Duodenal mucosa (tissue), 2 donors: ENCODE results near the gene ADD1.
"Not testable (repeated sequence)": the region's sequence is repeated elsewhere in the genome, so short reads cannot be mapped to it uniquely, and the experiment has no call there.

Experiments used
- H3K27ac ChIP-seq: one replicate; pipeline ENCODE4 v1.7.0; 2013; ENCODE audit warnings: low read depth, low read length
- H3K27me3 ChIP-seq, 2 donors: one replicate each; pipeline ENCODE4 v1.7.0; 2013; ENCODE audit warnings: low read length in 2 of 2, control low read depth in 1 of 2; ENCODE audit not compliant: insufficient read depth in 2 of 2, control insufficient read depth in 1 of 2
- H3K36me3 ChIP-seq, 2 donors: one replicate each; pipeline ENCODE4 v1.7.0; 2013; ENCODE audit warnings: low read length in 2 of 2, control low read depth in 1 of 2; ENCODE audit not compliant: insufficient read depth in 2 of 2, control insufficient read depth in 1 of 2
- H3K4me1 ChIP-seq, 2 donors: one replicate each; pipeline ENCODE4 v1.7.0; 2013; ENCODE audit warnings: low read length in 2 of 2, control low read depth in 1 of 2; ENCODE audit not compliant: insufficient read depth in 2 of 2, control insufficient read depth in 1 of 2
- H3K4me3 ChIP-seq, 2 donors: one replicate each; pipeline ENCODE4 v1.7.0; 2013; ENCODE audit warnings: low read length in 2 of 2, low read depth in 1 of 2
- H3K9ac ChIP-seq, 2 donors: one replicate each; pipeline ENCODE4 v1.7.0; 2013; ENCODE audit warnings: low read length in 2 of 2, low read depth in 1 of 2
- H3K9me3 ChIP-seq, 2 donors: one replicate each; pipeline ENCODE4 v1.7.0; 2013; ENCODE audit warnings: low read length in 2 of 2, control low read depth in 1 of 2; ENCODE audit not compliant: control insufficient read depth in 1 of 2

ADD1 gene

DNA sequence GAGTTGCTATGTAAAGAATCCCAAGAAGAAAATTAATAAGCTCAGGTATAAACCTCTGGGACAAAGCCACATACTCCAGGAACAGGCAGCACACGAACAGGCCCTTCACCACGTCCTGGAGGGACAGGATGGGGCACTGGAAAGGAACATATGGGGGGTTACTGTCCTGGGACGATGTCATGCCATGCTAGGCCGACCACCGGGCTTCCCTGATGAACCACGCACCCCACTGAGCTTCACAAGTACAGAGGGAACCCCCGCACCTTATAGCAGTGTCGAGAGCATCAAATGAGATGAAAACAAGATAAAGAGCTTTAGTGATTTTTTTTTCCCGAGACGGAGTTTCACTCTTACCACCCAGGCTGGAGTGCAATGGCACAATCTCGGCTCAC, 100.4 kb downstream of the ADD1 start:
- no peak overlapping the region for H3K27ac ChIP-seq
- no peak overlapping the region for H3K9ac ChIP-seq
- H3K4me1 ChIP-seq = peaks cover 9 to 19% of the 10 kb centered on the region in 2 donors
- H3K4me3 ChIP-seq = no peak overlapping the region
- H3K9me3 ChIP-seq = no peaks in the 10 kb centered on the region
- peaks cover 53 to 95% of the 10 kb centered on the region in 2 donors for H3K36me3 ChIP-seq
- no peaks in the 10 kb centered on the region for H3K27me3 ChIP-seq

DNA sequence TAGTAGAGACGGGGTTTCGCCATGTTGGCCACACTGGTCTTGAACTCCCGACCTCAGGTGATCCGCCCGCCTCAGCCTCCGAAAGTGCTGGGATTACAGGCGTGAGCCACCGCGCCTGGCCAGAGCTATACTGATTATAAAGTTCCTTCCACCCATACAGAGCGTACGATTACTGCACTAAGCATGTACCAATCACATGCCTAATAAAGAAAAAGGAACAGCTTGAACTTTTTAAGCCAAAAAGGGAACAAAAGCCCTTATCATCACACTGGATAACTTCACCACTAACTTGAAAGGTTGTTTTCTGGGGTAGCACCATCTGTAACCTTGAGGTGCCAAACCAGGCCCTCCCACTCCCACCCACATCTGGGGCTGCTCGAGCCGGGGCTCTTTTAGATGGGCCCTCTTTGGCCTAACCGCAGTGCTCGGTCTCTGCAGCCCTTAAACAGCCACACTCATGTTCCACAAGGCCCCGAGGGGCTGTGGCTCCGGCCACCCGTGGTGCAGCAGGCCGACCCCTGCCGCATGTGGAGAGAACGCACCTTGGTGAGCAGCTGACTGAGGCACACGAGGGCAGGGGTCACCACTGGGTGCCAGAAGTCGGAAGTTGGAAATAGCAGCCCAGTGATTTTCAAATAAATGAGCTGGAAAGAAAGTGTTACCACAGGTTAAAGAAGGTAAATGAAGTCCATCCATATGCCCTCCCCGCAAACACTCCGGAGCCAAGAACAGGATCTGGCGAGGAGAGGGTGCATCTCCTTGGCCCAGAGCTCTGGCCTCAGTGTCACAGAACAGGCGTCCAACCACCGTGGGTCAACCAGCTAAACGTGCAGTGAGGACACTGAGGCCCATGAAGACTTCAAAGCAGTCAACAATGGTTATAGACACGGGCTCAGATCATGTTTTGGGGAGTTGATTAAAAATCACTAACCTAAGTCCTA, 101.2 kb downstream of the ADD1 start:
- Histone ChIP-seq H3K36me3 (peaks cover 53 to 95% of the 10 kb centered on the region in 2 donors), H3K4me1 (peaks cover 9 to 19% of the 10 kb centered on the region in 2 donors), H3K27me3 (no peaks in the 10 kb centered on the region), H3K27ac (no peak overlapping the region), H3K4me3 (no peak overlapping the region), H3K9me3 (no peaks in the 10 kb centered on the region), H3K9ac (no peak overlapping the region)

DNA sequence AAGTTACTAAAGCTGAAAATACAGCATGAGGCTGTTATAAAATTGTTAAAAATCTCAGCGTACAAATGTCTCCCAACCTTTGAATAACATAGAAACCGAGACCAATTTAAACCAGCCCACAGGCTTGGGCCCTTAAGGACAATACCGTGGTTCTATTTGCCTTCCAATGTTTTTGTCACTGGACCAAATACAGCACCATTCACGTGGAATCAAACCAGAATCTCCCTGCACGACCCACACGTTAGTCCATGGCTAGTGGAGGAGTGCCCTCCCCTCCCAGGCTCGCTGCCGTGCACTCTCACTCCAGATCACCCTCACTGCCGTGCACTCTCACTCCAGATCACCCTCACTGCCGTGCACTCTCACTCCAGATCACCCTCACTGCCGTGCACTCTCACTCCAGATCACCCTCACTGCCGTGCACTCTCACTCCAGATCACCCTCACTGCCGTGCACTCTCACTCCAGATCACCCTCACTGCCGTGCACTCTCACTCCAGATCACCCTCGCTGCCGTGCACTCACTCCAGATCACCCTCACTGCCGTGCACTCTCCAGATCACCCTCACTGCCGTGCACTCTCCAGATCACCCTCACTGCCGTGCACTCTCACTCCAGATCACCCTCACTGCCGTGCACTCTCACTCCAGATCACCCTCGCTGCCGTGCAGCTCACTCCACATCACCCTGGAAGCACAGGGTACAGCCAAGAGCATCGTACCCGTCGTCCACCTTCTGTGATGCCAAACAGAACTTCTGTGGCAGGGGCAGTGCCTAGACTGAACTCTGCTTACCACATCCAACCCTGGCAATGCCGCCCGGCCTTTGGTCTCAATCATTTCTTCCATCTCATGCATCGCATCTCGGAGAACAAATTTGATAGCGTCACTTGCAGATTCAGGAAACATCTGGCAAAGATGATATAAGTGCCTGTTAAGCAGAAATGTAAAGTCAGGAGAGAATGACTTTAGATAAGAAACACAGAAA, 102.3 kb downstream of the ADD1 start:
- H3K9ac ChIP-seq, H3K4me3 ChIP-seq, H3K27ac ChIP-seq, H3K27me3 ChIP-seq, H3K9me3 ChIP-seq: not testable (repeated sequence)
- peaks cover 9 to 19% of the 10 kb centered on the region in 2 donors for H3K4me1 ChIP-seq
- H3K36me3 ChIP-seq = peaks cover 55 to 95% of the 10 kb centered on the region in 2 donors

DNA sequence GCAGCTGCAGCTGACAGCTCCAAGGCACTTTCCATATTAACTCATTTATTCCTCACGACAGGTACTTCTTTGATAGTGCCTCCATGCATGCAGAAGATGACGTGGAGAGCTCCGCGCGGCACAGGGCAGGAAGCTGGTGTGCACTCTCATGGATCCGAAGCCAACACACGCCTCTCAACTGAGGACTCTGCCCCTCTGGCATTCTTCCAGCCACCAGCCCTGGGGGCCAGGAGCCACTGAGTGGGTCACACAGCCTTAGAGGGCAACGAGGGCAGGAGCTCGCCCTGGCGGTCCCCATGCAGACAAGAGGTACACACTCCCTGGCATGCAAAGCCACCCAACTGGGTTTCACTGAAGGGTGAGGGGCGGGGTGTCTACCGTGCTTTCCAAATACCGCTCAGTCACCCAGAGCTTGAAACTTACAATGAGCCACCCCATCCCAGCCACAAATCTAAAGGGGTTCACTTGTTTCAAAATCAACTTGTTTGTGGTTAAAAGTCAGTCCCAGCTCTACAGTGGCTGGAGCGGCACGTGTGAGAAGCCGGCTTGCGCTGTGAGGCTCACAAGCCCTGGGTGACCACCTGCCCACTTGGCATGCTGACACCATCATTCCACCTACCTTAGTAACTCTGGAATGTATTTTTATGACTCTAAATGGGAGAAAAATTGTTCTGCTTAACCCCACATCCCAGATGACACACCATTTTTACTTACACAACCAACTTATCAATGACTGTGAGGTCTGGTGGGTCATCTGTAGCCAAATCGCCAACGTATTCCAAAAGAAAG, 103.4 kb downstream of the ADD1 start:
- no peak overlapping the region for H3K9ac ChIP-seq
- H3K4me1 ChIP-seq = peaks cover 9 to 19% of the 10 kb centered on the region in 2 donors
- H3K4me3 ChIP-seq = no peak overlapping the region
- no peaks in the 10 kb centered on the region for H3K9me3 ChIP-seq
- H3K27me3 ChIP-seq = no peaks in the 10 kb centered on the region
- H3K36me3 ChIP-seq = peaks cover 51 to 94% of the 10 kb centered on the region in 2 donors
- H3K27ac ChIP-seq = no peak overlapping the region

DNA sequence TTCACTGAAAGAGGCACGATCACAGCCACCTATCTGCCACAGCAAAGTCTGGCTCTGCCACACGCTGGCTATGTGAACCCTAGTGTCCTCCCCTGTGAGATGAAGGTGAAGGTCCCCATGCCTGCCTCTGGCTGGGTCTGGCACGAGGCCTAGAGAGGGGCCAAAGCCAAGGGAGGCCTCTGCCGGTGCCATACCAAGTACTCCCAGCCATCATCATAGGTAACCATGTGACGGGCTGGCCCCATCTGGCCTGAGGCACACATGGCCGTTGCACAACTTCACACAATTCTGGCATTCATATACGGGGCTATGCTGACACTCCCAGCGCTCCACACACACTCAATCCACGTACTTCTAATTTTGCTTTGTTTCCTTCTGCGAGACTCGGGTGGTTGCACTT, 104.3 kb downstream of the ADD1 start:
- no peak overlapping the region for H3K27ac ChIP-seq
- H3K36me3 ChIP-seq = peaks cover 51 to 93% of the 10 kb centered on the region in 2 donors
- no peaks in the 10 kb centered on the region for H3K27me3 ChIP-seq
- H3K9ac ChIP-seq = no peak overlapping the region
- no peak overlapping the region for H3K4me3 ChIP-seq
- no peaks in the 10 kb centered on the region for H3K9me3 ChIP-seq
- H3K4me1 ChIP-seq = peaks cover 9 to 12% of the 10 kb centered on the region in 2 donors

DNA sequence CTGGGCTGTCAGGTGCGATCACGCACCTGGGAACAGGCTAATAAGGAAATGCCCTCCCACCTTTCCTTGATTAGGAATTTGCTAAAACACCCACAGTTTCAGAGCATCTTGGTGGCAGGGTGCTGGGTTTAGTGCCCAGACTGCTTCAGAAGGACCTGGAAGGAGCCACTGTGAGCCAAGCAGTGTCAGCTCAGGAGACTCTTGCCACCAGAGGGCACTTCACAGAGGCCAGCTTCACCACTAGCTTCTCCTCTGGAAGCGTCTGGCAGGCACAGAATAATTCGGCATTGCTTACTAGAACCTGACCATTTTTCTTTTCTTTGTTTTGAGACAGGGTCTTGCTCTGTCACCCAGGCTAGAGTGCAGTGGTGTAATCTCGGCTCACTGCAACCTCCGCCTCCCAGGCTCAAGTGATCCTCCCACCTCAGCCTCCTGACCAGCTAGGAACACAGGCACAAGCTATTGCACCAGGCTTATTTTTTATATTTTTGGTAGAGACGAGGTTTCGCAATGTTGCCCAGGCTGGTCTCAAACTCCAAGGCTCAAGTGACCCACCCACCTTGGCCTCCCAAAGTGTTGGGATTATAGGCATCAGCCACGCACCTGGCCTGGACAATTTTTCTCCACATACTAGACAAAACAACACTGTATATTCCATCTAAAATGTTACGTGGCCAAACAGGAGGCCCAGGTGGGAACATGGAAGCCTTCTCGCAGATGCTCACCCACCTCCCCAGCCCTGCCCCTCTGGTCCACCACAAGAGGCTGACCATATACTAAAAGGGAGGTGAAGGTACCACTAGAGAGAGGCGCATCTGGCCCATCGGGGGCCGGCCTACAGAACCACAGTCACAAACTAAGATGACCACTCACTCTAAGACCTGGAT, 105.5 kb downstream of the ADD1 start:
- H3K36me3 ChIP-seq = peaks cover 51 to 92% of the 10 kb centered on the region in 2 donors
- no peaks in the 10 kb centered on the region for H3K27me3 ChIP-seq
- H3K4me1 ChIP-seq = peaks cover 7 to 9% of the 10 kb centered on the region in 2 donors
- H3K27ac ChIP-seq = no peak overlapping the region
- no peak overlapping the region for H3K4me3 ChIP-seq
- H3K9ac ChIP-seq = no peak overlapping the region
- no peaks in the 10 kb centered on the region for H3K9me3 ChIP-seq

DNA sequence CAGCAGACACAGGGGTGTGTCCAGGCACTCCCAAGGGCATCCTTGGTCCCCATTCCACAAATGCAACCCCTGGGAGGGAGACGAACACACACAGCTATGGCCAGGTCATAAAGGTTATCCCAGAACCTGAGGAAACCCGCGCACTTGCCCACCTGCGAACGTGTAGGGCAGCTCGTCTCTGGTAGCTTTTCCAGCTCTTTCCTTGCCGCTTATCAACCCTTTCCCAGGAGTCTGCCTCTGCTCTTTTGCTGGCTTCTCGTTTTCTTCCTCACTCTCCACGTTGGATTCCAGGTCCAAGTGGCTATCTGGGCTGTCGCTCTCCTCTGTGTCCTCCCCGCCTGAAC, 106.1 kb downstream of the ADD1 start:
- Histone ChIP-seq H3K27ac (no peak overlapping the region), H3K4me3 (no peak overlapping the region), H3K36me3 (peaks cover 49 to 89% of the 10 kb centered on the region in 2 donors), H3K4me1 (peaks cover 7 to 9% of the 10 kb centered on the region in 2 donors), H3K27me3 (no peaks in the 10 kb centered on the region), H3K9me3 (no peaks in the 10 kb centered on the region), H3K9ac (no peak overlapping the region)

DNA sequence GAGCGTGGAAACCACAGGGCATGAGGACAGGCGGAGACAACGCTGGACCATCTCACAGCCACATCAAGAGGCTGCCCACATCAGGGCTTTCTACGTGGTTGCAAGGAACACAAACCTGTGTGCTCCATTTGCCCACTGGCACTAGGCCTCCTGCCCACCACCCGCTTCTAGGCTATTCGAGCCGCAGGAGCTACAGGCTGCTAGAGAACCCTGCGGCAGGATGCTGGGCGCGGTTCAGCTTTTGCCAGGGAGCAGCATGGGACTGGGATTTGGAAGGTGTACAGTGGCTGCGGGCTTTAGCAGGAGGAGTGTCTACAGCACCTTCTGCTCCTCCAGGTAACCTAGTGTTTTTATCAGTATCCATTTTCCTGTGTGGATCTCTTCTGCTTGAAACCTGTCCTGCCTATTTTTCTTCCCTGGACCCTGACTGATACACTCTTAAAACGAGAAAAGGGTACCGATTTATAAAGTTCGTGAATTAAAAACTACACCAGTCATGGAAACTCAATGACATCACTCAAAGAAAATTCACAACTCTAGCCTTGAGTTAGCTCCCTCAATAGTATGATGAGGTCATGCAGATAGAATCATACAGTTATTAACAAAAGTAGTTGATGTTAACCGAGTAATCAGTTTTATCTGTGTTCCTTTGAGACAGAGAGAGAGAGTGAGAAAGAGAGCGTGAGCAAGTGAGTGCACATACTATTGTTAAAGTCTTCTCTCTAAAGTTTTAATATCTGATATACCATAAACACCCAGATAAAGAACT, 106.8 kb downstream of the ADD1 start:
- Histone ChIP-seq H3K9me3 (no peaks in the 10 kb centered on the region), H3K27ac (no peak overlapping the region), H3K36me3 (peaks cover 42 to 84% of the 10 kb centered on the region in 2 donors), H3K9ac (no peak overlapping the region), H3K4me1 (peaks cover 7 to 9% of the 10 kb centered on the region in 2 donors), H3K27me3 (no peaks in the 10 kb centered on the region), H3K4me3 (no peak overlapping the region)
